SK-N-MC (cell line): ENCODE results near the gene HPCAL1.

Experiments used
- EZH2 ChIP-seq: fragments of 200-600 bp; sonication (generic); IDR thresholded peaks from one replicate; pipeline ENCODE4 v1.6.1; 2017; ENCODE audit warnings: antibody characterized with exemption
- FOXP2 ChIP-seq: optimal IDR thresholded peaks from 2 replicates; pipeline ENCODE3; 2011; ENCODE audit warnings: mild to moderate bottlenecking, moderate library complexity; ENCODE audit not compliant: insufficient read depth; ENCODE audit errors: extremely low read length, control extremely low read depth
- POLR2AphosphoS5 ChIP-seq: IDR thresholded peaks from 2 replicates; pipeline ENCODE4 v1.6.1; 2012; ENCODE audit warnings: mild to moderate bottlenecking, low read depth, low read length, borderline replicate concordance

- TF ChIP-seq POLR2AphosphoS5 (no peak), EZH2 (no peak), FOXP2 (no peak)
Observed at GRCh38 chr2:10373931-10374330, 71.2 kb downstream of the HPCAL1 start.
